Femur (tissue), 1 donor: ENCODE measurements around the gene ATF1.
A peak's percentile ranks its signal among the peaks of the same experiment; 100 is the strongest.
"Not testable (repeated sequence)": the region's sequence is repeated elsewhere in the genome, so short reads cannot be mapped to it uniquely, and the experiment has no call there.

Experiments
- DNase-seq: peaks from one replicate; pipeline ENCODE4 v3.0.0-alpha.2; 2017

ATF1 gene

DNA sequence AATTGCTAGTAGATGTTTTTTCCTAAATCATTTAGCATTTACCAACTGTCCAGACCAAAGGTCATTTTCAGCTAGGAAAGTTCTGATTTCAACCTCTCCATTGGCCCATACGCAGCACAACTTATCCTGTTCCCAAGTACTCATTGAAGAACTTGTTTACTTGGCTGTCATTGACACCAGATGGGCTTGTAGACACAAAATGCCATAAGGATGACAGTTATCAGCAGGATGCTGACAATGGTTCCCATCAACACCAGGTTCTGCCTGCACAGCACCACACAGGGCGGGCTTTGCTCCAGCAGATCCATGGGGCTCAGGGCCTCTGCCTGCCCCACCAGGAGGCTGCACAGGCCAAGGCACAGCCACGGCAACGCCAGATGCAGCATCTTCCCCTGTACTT lies 42.3 kb downstream of the ATF1 start:
- DNase-seq: no peak

DNA sequence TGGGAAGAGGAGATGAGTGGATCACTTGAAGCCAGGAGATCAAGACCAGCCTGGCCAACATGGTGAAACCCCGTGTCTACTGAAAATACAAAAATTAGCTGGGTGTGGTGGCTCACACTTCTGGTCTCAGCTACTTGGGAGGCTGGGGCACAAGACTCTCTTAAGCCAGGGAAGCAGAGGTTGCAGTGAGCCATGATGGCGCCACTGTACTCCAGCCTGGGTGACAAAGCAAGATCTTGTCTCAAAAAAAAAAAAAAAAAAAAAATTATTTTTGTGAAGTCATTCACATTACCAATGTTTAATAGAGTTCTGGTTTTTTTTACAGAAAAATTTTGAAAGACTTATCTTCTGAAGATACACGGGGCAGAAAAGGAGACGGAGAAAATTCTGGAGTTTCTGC lies 45.2 kb downstream of the ATF1 start:
- not testable (repeated sequence) for DNase-seq

DNA sequence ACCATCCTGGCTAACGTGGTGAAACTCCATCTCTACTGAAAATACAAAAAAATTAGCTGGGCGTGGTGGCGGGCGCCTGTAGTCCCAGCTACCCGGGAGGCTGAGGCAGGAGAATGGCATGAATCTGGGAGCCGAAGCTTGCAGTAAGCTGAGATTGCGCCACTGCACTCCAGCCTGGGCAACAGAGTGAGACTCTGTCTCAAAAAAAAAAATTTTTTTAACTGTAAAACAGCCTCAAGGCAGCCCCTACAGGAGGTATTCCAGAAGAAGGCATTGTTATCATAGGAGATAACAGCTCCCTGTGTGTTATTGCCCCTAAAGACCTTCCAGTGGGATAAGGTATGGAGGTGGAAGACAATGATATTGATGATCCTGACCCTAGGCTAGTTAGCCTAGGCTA lies 51.0 kb downstream of the ATF1 start:
- DNase-seq: not testable (repeated sequence)

DNA sequence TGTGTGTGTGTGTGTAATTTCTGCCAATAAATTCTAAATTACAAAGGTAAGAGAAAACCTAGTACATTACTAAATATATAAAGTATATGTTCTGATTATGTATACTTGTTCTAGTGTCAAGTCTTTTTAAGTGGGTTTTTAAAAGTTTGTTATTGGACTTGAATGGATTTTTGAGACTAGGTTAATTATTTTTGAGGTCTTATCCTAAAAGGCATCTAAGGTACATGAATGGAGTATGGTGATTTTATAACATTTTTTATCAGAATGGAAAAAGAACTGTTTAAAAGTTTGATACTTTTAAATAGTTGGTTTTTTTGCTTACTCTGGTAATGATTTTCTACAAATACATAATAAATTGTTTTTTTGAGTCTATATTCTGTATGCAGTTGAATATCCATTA lies 56.3 kb downstream of the ATF1 start:
- DNase-seq: no peak

DNA sequence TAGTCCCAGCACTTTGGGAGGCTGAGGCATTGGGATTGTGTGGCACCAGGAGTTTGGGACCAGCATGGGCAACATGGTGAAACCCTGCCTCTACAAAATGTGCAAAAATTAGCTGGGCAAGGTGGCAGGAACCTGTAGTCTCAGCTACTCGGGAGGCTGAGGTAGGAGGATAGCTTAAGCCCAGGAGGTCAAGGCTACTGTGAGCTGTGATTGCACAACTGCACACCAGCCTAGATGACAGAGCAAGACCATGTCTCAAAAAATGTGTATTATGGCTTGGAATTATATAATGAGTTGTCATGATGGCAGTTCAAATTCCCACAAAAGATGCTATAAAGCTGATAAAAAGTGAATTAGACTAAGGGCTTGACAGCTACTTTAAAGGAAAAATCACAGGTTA lies 58.2 kb downstream of the ATF1 start:
- no peak for DNase-seq

DNA sequence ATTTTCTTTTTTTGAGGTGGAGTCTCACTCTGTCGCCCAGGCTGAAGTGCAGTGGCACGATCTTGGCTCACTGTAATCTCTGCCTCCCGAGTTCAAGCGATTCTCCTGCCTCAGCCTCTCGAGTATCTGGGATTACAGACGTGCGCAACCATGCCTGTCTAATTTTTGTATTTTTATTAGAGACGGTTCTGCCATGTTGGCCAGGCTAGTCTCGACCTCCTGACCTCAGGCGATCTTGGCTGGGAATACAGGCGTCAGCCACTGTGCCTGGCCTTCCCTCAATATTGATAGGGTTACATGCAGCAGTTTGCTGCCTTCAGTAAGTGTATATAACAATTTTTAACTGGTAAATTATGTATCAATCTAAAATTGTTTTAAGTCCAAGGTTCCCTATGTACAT lies 59.8 kb downstream of the ATF1 start:
- DNase-seq: not testable (repeated sequence)

DNA sequence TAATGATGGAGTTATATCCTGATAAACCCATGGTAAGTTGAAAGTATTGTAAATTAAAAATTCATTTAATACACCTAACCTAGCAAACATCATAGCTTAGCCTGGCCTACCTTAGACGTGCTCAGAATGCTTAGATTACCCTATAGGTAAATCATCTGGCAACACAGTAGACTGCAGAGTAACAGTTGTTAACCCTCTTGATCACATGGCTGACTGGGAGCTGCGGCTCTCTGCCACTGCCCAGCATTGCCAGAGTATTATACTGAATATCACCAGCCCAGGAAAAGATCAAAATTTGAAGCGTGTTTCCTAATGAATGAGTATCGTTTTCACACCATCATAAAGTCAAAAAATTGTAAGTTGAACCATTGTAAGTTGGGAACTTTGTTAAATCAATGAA lies 61.0 kb downstream of the ATF1 start:
- DNase-seq: no peak

DNA sequence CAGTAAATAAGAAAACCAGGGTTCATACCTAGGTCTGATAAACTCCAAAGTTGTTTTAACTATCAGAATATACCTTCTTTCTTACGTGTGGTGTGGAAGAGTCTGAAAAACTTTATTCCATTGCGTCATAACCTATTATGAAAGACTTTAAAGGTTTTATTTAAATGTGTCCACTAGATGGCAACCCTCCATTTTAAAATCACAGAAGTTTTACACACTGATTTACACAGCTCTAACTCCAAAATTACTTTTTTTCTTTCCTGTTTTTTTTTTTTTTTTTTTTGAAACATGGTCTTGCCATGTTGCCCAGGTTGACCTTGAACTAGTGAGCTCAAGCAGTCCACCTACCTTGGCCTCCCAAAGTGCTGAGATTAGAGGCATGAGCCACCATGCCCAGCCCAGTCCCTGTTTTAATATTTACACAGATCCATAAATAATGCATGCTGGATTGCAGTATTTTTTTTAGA lies 61.5 kb downstream of the ATF1 start:
- no peak for DNase-seq

DNA sequence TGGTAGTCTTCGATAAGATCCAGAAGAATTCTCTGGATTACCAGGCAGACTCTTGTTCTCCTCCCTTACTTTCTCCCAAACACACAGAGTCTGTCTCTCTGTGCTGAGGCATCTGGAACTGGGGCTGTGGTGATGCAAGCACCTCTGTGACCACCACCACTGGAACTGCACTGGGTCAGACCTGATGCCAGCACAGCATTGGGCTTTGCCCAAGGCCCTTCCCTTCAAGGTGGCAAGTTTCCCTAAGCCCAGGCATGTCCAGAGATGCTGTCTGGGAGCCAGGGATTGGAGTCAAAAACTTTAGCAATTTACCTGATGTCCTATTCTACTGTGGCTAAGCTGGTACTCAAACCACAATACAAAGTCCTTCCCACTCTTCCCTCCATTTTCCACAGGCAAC lies 64.2 kb downstream of the ATF1 start:
- DNase-seq: no peak

DNA sequence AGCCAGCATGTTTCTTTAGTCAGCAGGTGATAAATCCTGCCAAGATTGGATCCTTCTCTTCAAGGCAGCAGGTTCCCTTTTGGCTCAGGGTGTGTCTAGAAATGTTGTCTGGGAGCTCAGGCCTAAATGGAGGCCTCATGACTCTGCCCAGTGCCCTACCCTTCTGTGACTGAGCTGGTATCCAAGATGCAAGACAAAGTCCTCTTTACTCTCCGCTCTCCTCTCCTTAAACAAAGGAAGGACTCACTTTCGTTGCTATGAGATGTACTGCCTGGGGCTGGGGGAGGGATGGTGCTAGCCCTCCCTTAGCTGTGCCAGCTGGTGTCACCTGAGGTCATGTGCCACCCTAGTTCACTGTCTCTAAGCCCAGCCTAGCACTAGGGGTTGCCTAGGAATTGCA lies 65.0 kb downstream of the ATF1 start:
- no peak for DNase-seq

DNA sequence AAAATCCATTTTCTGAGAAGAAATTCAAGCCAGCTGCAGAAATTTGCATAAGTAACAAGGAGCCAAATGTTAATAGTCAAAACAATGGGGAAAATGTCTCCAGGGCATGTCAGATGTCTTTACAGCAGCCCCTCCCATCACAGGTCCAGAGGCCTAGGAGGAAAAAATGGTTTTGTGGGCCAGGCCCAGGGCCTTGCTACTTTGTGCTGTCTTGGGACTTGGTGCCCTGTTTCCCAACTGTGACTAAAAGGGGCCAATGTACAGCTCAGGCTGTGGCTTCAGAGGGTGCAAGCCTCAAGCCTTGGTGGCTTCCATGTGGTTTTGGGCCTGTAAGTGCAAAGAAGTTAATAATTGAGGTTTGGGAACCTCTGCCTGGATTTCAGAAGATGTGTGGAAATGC lies 69.9 kb downstream of the ATF1 start:
- not testable (repeated sequence) for DNase-seq

DNA sequence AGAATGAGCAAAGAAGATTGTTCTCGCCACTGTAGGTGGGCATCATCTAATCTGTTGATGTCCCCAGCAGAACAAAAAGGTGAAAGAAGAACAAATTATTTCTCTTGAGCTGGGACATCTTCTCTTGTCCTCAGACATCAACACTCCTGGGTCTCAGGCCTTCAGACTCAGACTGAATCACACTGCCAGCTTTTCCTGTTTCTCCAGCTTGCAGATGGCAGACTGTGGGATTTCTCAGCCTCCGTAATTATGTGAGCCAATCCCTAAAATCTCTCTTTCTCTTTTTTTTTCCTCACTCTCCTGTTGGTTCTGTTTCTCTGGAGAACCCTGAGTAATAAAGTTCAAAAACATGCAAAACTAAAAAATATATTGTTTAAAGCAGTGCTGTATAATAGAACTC lies 75.1 kb downstream of the ATF1 start:
- DNase-seq: no peak

DNA sequence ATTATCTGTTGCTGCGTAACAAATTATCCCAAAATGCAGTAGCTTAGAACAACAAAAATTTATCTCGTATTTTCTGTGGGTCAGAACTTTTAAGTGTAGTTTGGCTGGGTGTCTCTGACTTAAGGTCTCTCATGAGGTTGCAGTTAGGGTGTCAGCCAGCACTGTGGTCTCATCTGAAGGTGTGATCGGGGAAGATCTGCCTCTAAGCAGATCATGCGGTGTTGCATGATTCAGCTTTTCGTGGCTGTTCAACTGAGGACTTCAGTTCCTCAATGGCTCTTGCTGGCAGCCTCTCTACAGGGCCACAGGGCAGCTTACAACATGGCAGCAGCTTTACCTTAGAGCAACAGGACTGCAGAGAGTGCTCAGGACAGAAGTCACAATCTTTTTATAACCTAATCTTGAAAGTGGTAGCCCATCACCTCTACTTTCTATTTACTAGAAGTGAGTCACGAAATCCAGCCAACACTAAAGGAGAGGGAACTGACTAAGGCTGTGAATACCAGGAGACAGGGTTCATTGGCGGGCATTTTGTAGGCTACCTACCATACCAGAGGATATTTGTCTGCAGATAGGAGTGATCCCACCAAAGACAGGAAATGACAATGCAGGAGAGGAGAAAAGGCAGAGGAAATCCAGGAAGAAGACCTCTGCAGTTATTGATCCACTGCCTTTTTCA lies 77.0 kb downstream of the ATF1 start:
- no peak for DNase-seq

DNA sequence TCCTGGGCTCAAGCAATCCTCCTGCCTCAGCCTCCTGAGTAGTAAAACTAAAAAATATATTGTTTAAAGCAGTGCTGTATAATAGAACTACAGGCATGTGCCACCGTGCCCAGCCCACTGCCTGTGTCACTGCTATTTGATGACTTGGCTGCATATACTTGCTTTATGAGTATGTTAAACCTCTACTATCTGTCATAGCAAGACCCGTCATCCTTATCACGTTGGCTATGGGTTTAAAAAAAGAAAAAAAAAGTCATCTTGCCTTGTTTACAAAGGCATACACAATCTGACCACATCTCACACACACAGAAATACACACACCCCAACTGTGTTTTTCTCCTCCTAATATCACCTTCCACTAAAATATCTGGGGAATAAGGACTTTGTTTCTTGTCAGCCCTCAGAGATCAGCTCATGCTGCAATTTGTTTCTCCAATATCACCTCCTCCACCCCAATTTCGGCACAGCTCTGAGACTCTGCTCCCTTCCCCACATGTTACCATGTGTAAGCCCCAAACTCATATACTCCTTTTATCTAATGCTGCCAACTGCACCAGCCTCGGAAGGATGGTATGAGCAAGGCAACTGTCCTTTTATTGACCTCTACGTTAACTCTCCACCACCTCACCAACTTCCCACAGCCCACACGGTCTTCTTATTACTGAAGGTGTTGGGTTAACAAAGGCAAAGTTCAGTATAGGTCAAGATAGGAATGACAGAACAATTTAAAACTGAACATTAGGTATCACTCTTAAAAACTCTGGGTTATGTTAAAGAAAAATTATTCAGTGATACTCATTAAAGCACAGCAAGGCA lies 78.0 kb downstream of the ATF1 start:
- no peak for DNase-seq

DNA sequence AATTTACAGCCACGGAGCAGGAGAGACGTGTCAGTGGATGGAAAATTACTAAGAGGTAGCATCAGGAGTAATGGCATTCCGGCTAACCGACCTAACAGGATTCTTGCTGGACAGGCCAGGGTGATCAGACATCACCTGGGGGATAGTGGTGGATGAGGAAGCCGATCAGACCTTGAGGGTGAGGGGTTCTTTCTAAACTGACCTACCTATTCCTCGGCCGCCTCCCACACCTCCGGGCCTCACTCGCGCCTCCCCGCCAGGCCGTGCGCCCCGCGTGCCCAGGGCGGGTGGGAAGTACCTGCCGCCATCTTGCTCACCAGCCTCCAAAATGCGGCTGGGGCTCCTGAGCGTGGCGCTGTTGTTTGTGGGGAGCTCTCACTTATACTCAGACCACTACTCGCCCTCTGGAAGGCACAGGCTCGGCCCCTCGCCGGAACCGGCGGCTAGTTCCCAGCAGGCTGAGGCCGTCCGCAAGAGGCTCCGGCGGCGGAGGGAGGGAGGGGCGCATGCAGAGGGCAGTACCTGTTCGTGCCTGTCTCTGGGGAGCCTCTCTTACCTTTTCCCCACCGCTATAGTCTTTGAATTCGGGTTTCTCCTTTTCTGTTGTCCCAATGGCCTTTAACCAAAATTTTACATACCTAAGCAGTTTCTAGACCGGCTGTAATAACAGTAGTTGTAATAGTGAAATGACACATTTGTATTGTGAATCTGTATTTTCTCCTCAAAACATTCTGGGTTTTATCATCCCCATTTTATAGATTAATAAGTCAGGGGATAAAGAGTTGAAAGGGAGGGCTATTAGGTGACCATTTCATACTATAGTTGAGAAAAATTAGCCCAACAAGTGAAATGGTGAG lies 79.0 kb downstream of the ATF1 start, which contains the start of gene TMPRSS12:
Gene TMPRSS12, plus strand, starts transcription at position 290 of the 857 bp plus-strand sequence. Its CDS starts 39 bp downstream, at position 329.
- DNase-seq: peak; percentile 40

DNA sequence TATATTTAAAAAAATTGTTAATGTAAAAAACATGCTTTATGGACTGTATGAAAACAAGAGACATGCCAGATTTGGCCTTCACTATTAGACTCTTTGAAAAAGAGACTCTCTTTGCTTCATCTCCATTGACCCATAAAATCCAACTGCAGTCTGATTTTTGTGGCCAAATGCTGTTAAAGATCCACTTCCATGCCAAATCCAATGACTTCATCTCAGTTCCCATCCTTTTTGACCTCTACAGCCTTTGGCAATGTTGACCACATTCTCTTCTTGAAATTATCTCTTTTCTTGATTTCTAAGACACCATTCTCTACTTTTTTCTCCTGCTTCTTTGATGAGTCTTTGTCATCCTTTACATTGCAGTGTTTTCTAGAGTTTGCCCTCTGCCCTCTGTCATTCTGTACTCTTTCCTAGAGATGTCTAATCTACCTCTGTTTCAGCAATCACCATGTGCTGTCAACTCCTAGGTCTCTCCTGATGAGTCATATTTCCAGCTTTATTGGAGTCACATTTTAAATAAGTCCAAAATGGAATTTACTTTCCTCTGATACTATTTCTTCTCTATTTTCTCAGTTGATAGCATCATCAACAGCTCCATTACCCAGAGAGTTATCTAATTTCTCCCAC lies 81.2 kb downstream of the ATF1 start:
- no peak for DNase-seq

DNA sequence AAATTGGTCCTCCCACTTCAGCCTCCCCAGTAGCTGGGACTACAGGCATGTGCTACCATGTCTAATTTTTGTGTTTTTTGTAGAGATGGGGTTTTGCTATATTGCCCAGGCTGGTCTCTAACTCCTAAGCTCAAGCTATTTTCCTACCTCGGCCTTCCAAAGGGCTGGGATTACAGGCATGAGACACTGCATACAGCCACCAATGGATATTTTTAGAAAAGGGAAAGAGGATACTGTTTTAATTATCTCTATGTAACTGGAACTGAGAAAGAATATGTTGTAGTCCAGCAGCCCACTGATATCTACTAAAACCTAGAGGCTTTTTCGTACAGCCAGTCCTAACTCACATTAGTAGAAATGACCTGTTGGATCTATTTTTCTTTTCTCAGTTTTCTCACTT lies 85.1 kb downstream of the ATF1 start:
- DNase-seq: no peak

DNA sequence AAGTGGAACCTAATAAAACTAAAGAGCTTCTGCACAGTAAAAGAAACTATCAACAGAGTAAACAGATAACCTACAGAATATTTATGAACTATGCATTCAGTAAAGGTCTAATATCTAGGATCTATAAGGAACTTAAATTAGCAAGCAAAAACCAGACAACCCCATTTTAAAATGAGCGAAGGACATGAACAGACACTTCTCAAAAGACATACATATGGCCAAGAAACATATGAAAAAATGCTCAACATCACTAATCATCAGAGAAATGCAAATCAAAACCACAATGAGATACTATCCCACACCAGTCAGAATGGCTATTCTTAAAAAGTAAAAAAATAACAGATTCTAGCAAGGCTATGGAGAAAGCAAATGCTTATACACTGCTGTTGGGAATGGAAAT lies 91.3 kb downstream of the ATF1 start:
- not testable (repeated sequence) for DNase-seq

DNA sequence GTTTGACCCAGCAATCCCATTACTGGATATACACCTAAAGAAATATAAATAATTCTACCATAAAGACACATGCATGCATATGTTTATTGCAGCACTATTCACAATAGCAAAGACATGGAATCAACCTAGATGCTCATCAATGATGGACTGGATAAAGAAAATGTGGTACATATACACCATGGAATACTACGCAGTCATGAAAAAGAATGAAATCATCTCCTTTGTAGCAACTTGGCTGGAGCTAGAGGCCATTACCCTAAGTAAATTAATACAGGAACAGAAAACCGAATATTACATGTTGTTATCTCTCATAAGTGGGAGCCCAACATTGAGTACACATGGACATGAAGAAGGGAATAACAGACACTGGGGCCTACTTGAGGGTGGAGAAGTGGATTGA lies 91.8 kb downstream of the ATF1 start:
- not testable (repeated sequence) for DNase-seq

DNA sequence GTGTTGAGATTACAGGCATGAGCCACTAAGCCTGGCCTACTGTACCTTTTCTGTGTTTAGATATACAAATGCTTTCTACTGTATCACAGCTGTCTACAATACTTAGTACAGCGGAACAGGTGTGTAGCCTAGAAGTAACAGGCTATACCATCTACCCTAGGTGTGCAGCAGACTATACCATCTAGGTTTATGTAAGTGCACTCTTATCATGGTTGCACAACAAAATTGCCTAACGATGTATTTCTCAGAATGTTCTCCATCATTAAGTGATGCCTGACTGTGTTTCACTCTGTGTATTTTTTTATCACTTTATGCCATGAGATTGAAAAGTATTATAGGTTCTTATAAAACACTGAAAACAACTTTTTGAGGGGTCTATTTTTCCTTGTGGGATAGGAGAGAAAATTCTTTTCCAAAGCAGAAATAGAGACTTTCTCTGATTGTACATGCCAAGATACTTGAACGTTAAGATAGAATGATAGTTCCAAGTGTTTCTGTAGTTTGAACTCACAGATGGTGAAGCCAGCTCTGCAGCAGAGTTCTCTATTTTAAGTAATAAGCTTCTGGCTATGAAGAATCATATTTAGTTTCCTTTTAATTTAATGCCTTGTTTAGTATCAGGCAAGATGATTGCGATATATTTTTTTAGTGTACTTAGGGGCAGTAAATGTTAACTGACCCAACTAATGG lies 95.9 kb downstream of the ATF1 start:
- no peak for DNase-seq

DNA sequence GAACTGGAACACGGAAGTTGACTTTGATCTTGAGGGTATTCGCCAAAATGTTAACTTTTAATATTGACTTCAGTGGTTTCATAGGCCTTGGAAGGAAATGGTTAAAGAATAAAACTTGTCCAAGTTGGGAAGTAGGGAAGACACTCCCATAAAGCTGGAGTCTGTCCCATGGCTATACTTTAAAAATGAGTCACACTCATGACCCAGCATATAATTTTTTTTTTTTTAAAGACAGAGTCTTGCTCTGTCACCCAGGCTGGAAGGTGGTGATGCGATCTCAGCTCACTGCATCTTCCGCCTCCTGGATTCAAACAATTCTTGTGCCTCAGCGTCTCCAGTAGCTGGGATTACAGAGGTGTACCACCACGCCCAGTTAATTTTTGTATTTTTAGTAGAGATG lies 98.4 kb downstream of the ATF1 start:
- DNase-seq: no peak

DNA sequence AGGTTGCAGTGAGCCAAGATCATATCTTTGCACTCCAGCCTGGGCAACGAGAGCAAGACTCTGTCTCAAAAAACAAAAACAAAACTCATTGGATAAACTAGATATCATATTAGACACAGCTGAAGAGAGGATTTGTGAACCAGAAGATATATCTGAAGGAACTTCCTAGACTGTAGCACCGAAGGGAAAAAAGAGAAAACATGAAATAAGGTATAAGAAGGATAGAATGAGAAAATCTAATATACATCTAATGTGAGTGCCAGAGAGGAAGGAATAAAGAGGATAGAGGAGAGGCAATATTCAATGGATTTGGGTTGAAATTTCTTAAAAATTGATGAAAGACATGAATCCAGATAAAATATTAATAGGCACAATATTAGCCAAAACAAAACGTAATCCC lies 101.4 kb downstream of the ATF1 start:
- no peak for DNase-seq
